Measurements from ENCODE around the gene CTU2. TPM values are rescaled to one million over a fixed set of nuclear protein-coding genes. Genes with fewer than 3 reads are reported as not detected.

Gene CTU2
- total RNA-seq, 3 donors from 2014 or later = 7.3 to 8.2 (median 7.8) TPM

DNA sequence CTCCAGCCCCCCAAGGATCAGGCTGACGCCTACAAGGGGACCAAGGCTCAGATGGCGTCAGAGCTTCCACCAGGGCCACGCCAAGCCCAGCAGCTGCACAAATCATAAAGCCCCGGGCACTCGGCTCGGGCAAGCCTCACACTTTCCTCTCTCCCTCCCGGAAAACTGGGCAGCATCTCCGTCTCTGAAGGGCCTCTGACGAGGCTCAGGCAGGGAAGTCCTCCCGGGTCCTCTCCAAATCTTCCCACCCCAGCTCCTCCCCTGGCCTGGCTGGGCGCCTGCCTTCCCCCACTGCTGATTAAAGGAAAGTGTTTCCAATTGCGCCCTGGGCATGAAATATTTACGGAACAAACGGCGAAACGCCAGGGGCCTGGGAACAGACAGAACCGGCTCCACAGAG lies 40.2 kb downstream of the CTU2 start:
- no peak for DNase-seq (ENCODE audit: low spot score in 2 of 2)
- no peaks in the 10 kb centered on the region for H3K27me3 ChIP-seq
- H3K27ac ChIP-seq = peak overlapping the region; percentile 43 to 52
- no peak overlapping the region for H3K4me3 ChIP-seq
- peaks cover 0 to 4% of the 10 kb centered on the region in 2 donors for H3K4me1 ChIP-seq
- TF ChIP-seq POLR2A (IDR thresholded peaks at IDR 0.05) = no peak
- TF ChIP-seq, protein P1, sequence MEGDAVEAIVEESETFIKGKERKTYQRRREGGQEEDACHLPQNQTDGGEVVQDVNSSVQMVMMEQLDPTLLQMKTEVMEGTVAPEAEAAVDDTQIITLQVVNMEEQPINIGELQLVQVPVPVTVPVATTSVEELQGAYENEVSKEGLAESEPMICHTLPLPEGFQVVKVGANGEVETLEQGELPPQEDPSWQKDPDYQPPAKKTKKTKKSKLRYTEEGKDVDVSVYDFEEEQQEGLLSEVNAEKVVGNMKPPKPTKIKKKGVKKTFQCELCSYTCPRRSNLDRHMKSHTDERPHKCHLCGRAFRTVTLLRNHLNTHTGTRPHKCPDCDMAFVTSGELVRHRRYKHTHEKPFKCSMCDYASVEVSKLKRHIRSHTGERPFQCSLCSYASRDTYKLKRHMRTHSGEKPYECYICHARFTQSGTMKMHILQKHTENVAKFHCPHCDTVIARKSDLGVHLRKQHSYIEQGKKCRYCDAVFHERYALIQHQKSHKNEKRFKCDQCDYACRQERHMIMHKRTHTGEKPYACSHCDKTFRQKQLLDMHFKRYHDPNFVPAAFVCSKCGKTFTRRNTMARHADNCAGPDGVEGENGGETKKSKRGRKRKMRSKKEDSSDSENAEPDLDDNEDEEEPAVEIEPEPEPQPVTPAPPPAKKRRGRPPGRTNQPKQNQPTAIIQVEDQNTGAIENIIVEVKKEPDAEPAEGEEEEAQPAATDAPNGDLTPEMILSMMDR (IDR thresholded peaks at IDR 0.05) = no peak
- TF ChIP-seq POLR2AphosphoS5 (IDR thresholded peaks at IDR 0.05) = no peak
- intact Hi-C loops (cut with DNase I; ENCODE audit: low total_unique reads) = no loop called here
- no peaks in the 10 kb centered on the region for H3K9me3 ChIP-seq
- H3K36me3 ChIP-seq = no peaks in the 10 kb centered on the region

GRCh38 chr16:88747588-88748301 lies 41.4 kb downstream of the CTU2 start:
- TF ChIP-seq POLR2AphosphoS5 (IDR thresholded peaks at IDR 0.05) = no peak
- no peak for TF ChIP-seq POLR2A (IDR thresholded peaks at IDR 0.05)
- TF ChIP-seq, protein P1 (IDR thresholded peaks at IDR 0.05) = no peak
- DNase-seq (ENCODE audit: low spot score in 2 of 2) = no peak
- no peaks in the 10 kb centered on the region for H3K9me3 ChIP-seq
- no peak overlapping the region for H3K4me3 ChIP-seq
- H3K36me3 ChIP-seq = no peaks in the 10 kb centered on the region
- H3K27ac ChIP-seq = no peak overlapping the region
- H3K4me1 ChIP-seq = peaks cover 0 to 4% of the 10 kb centered on the region in 2 donors
- H3K27me3 ChIP-seq = no peaks in the 10 kb centered on the region
- intact Hi-C loops (cut with DNase I; ENCODE audit: low total_unique reads) = no loop called here

DNA sequence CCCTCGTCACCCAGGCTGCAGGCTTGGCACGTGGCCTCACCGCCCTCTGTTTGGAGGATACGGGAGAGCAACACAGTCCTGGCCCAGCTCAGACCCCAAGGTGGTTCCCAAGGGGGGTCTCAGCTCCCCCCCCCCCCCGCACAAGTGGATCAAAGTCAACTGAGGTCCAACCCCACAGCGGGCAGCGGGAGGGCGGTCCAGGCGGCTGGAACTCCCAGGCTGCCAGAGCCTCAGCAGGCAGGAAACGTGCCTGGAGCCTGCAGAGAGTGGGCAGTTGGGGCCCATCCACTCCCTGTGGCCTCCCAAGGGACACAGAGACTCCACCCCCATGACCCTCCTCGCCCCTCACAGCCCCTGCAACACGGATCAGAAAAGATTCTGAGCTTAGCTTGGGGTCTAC lies 42.1 kb downstream of the CTU2 start:
- Histone ChIP-seq H3K27me3 (no peaks in the 10 kb centered on the region), H3K27ac (no peak overlapping the region), H3K36me3 (no peaks in the 10 kb centered on the region), H3K9me3 (no peaks in the 10 kb centered on the region), H3K4me3 (no peak overlapping the region), H3K4me1 (peaks cover 0 to 4% of the 10 kb centered on the region in 2 donors)
- no peak for DNase-seq (ENCODE audit: low spot score in 2 of 2)
- intact Hi-C loops (cut with DNase I; ENCODE audit: low total_unique reads) = no loop called here
- TF ChIP-seq POLR2AphosphoS5 (IDR thresholded peaks at IDR 0.05) (no peak), POLR2A (IDR thresholded peaks at IDR 0.05) (no peak)
- TF ChIP-seq, protein P1 (IDR thresholded peaks at IDR 0.05) = no peak

GRCh38 chr16:88749358-88749757 lies 43.1 kb downstream of the CTU2 start:
- Histone ChIP-seq H3K4me1 (peaks cover 0 to 4% of the 10 kb centered on the region in 2 donors), H3K9me3 (no peaks in the 10 kb centered on the region), H3K27ac (no peak overlapping the region), H3K36me3 (no peaks in the 10 kb centered on the region), H3K4me3 (no peak overlapping the region), H3K27me3 (no peaks in the 10 kb centered on the region)
- intact Hi-C loops (cut with DNase I; ENCODE audit: low total_unique reads) = no loop called here
- TF ChIP-seq POLR2A (IDR thresholded peaks at IDR 0.05) = no peak
- TF ChIP-seq POLR2AphosphoS5 (IDR thresholded peaks at IDR 0.05) = no peak
- TF ChIP-seq, protein P1 (IDR thresholded peaks at IDR 0.05) = no peak
- DNase-seq (ENCODE audit: low spot score in 2 of 2) = no peak

DNA sequence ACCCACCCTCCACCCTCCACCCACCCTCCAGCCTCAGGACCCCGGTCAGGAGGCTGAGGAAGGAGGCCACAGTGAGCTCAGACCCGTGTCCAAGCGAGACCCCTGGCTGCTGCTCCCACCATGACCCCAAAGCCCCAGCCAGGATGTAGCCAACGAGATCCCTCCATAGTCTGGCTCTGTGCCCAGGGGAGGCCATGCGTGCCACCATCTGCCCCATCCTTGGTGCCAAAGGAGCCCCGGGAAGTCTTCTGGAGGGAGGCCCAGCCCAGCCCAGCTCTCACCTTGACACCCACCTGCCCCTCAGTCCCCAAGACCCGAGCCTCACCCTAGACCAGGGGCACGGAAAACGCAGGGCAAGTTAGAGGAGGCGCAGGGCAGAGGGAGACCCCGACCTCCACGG lies 44.6 kb downstream of the CTU2 start:
- TF ChIP-seq POLR2AphosphoS5 (IDR thresholded peaks at IDR 0.05) (no peak), POLR2A (IDR thresholded peaks at IDR 0.05) (no peak)
- TF ChIP-seq, protein P1 (IDR thresholded peaks at IDR 0.05) = no peak
- peaks cover 3 to 7% of the 10 kb centered on the region in 2 donors for H3K4me1 ChIP-seq
- H3K4me3 ChIP-seq = no peak overlapping the region
- no peaks in the 10 kb centered on the region for H3K36me3 ChIP-seq
- H3K27me3 ChIP-seq = no peaks in the 10 kb centered on the region
- DNase-seq (ENCODE audit: low spot score in 2 of 2) = no peak
- intact Hi-C loops (cut with DNase I; ENCODE audit: low total_unique reads) = no loop called here
- no peaks in the 10 kb centered on the region for H3K9me3 ChIP-seq
- H3K27ac ChIP-seq = no peak overlapping the region

Data from breast epithelium (tissue), 4 donors.